Mucosa of rectum (tissue), 2 donors: ENCODE measurements around the gene ANKS1A.
"Not testable (repeated sequence)": the region's sequence is repeated elsewhere in the genome, so short reads cannot be mapped to it uniquely, and the experiment has no call there.

Source experiments
- H3K27ac ChIP-seq, 2 donors: one replicate each; pipeline ENCODE4 v1.7.0; 2013; ENCODE audit warnings: inconsistent platforms in 2 of 2, low read depth in 2 of 2, low read length in 2 of 2
- H3K27me3 ChIP-seq, 2 donors: one replicate each; pipeline ENCODE4 v1.7.0; 2013; ENCODE audit warnings: low read length in 2 of 2; ENCODE audit not compliant: control insufficient read depth in 2 of 2, insufficient read depth in 2 of 2
- H3K36me3 ChIP-seq, 2 donors: one replicate each; pipeline ENCODE4 v1.7.0; 2013; ENCODE audit warnings: low read length in 2 of 2; ENCODE audit not compliant: control insufficient read depth in 2 of 2, insufficient read depth in 2 of 2
- H3K4me1 ChIP-seq, 2 donors: one replicate each; pipeline ENCODE4 v1.7.0; 2013; ENCODE audit warnings: low read length in 2 of 2, mild to moderate bottlenecking in 1 of 2; ENCODE audit not compliant: control insufficient read depth in 2 of 2, insufficient read depth in 2 of 2
- H3K4me3 ChIP-seq, 2 donors: one replicate each; pipeline ENCODE4 v1.7.0; 2013; ENCODE audit warnings: low read length in 2 of 2
- H3K9ac ChIP-seq, 2 donors: one replicate each; pipeline ENCODE4 v1.7.0; 2013; ENCODE audit warnings: low read length in 2 of 2, low read depth in 1 of 2, mild to moderate bottlenecking in 1 of 2
- H3K9me3 ChIP-seq, 2 donors: one replicate each; pipeline ENCODE4 v1.7.0; 2013; ENCODE audit warnings: low read length in 2 of 2; ENCODE audit not compliant: control insufficient read depth in 2 of 2
- donor health status: healthy.
- donor health status: Normal muscosa, but diverticular disease.

The ANKS1A gene

GRCh38 chr6:34984416-34984815, 95.4 kb downstream of the ANKS1A start:
- Histone ChIP-seq H3K4me3 (no peak overlapping the region), H3K27me3 (no peaks in the 10 kb centered on the region), H3K36me3 (peaks cover 34 to 53% of the 10 kb centered on the region in 2 donors), H3K9me3 (no peaks in the 10 kb centered on the region), H3K4me1 (no peaks in the 10 kb centered on the region), H3K9ac (no peak overlapping the region), H3K27ac (no peak overlapping the region)

GRCh38 chr6:34985236-34985635, 96.2 kb downstream of the ANKS1A start:
- Histone ChIP-seq H3K9ac (no peak overlapping the region), H3K4me3 (no peak overlapping the region), H3K27me3 (no peaks in the 10 kb centered on the region), H3K4me1 (no peaks in the 10 kb centered on the region), H3K36me3 (peaks cover 37 to 56% of the 10 kb centered on the region in 2 donors), H3K9me3 (no peaks in the 10 kb centered on the region), H3K27ac (no peak overlapping the region)

- H3K9ac ChIP-seq, result no peak overlapping the region
- peaks cover 45 to 60% of the 10 kb centered on the region in 2 donors for H3K36me3 ChIP-seq
- H3K9me3 ChIP-seq, result no peaks in the 10 kb centered on the region
- H3K4me1 ChIP-seq, result no peaks in the 10 kb centered on the region
- no peak overlapping the region for H3K4me3 ChIP-seq
- H3K27ac ChIP-seq, result no peak overlapping the region
- H3K27me3 ChIP-seq, result no peaks in the 10 kb centered on the region
Observed at GRCh38 chr6:34986845-34987246, 97.8 kb downstream of the ANKS1A start.

GRCh38 chr6:34987506-34987905, 98.5 kb downstream of the ANKS1A start:
- no peaks in the 10 kb centered on the region for H3K27me3 ChIP-seq
- no peaks in the 10 kb centered on the region for H3K4me1 ChIP-seq
- H3K27ac ChIP-seq, result no peak overlapping the region
- H3K9ac ChIP-seq, result no peak overlapping the region
- H3K4me3 ChIP-seq, result no peak overlapping the region
- H3K9me3 ChIP-seq, result no peaks in the 10 kb centered on the region
- H3K36me3 ChIP-seq, result peaks cover 46 to 61% of the 10 kb centered on the region in 2 donors

GRCh38 chr6:34990971-34991560, 102.0 kb downstream of the ANKS1A start:
- Histone ChIP-seq H3K9me3 (no peaks in the 10 kb centered on the region), H3K4me1 (no peaks in the 10 kb centered on the region), H3K36me3 (peaks cover 51 to 62% of the 10 kb centered on the region in 2 donors), H3K27ac (no peak overlapping the region), H3K4me3 (no peak overlapping the region), H3K9ac (no peak overlapping the region), H3K27me3 (no peaks in the 10 kb centered on the region)

- H3K4me3 ChIP-seq, result no peak overlapping the region
- H3K27me3 ChIP-seq, result no peaks in the 10 kb centered on the region
- H3K27ac ChIP-seq, result no peak overlapping the region
- no peaks in the 10 kb centered on the region for H3K9me3 ChIP-seq
- no peak overlapping the region for H3K9ac ChIP-seq
- no peaks in the 10 kb centered on the region for H3K4me1 ChIP-seq
- peaks cover 46 to 52% of the 10 kb centered on the region in 2 donors for H3K36me3 ChIP-seq
Observed at GRCh38 chr6:34992376-34992775, 103.3 kb downstream of the ANKS1A start.

GRCh38 chr6:34993213-34993612, 104.2 kb downstream of the ANKS1A start:
- no peak overlapping the region for H3K4me3 ChIP-seq
- no peak overlapping the region for H3K9ac ChIP-seq
- H3K4me1 ChIP-seq, result no peaks in the 10 kb centered on the region
- peaks cover 42 to 45% of the 10 kb centered on the region in 2 donors for H3K36me3 ChIP-seq
- H3K9me3 ChIP-seq, result no peaks in the 10 kb centered on the region
- H3K27me3 ChIP-seq, result no peaks in the 10 kb centered on the region
- no peak overlapping the region for H3K27ac ChIP-seq

GRCh38 chr6:34994693-34995092, 105.6 kb downstream of the ANKS1A start:
- peaks cover 40% of the 10 kb centered on the region in 2 donors for H3K36me3 ChIP-seq
- H3K4me1 ChIP-seq, result no peaks in the 10 kb centered on the region
- H3K27ac ChIP-seq, result no peak overlapping the region
- no peaks in the 10 kb centered on the region for H3K9me3 ChIP-seq
- no peak overlapping the region for H3K9ac ChIP-seq
- no peaks in the 10 kb centered on the region for H3K27me3 ChIP-seq
- no peak overlapping the region for H3K4me3 ChIP-seq

- H3K4me1 ChIP-seq, H3K4me3 ChIP-seq, H3K27me3 ChIP-seq, H3K9ac ChIP-seq, H3K9me3 ChIP-seq, H3K27ac ChIP-seq: not testable (repeated sequence)
- H3K36me3 ChIP-seq, result peaks cover 16 to 19% of the 10 kb centered on the region in 2 donors
Observed at GRCh38 chr6:34998417-34998816, 109.4 kb downstream of the ANKS1A start.

GRCh38 chr6:34999153-34999552, 110.1 kb downstream of the ANKS1A start:
- H3K4me3 ChIP-seq, H3K27ac ChIP-seq, H3K9ac ChIP-seq, H3K4me1 ChIP-seq, H3K27me3 ChIP-seq, H3K9me3 ChIP-seq: not testable (repeated sequence)
- peaks cover 10 to 16% of the 10 kb centered on the region in 2 donors for H3K36me3 ChIP-seq

- H3K27ac ChIP-seq, H3K9me3 ChIP-seq, H3K27me3 ChIP-seq, H3K9ac ChIP-seq, H3K4me1 ChIP-seq, H3K4me3 ChIP-seq, H3K36me3 ChIP-seq: not testable (repeated sequence)
Observed at GRCh38 chr6:34999962-35000361, 110.9 kb downstream of the ANKS1A start.
